HG03571 (cell line): ENCODE results near the gene KATNB1.

Experiments
- ATAC-seq: cut with Tn5 transposase; IDR thresholded peaks from one replicate; pipeline ENCODE4 v1.9.1; 2021; ENCODE audit not compliant: unreplicated experiment

The KATNB1 gene, protein sequence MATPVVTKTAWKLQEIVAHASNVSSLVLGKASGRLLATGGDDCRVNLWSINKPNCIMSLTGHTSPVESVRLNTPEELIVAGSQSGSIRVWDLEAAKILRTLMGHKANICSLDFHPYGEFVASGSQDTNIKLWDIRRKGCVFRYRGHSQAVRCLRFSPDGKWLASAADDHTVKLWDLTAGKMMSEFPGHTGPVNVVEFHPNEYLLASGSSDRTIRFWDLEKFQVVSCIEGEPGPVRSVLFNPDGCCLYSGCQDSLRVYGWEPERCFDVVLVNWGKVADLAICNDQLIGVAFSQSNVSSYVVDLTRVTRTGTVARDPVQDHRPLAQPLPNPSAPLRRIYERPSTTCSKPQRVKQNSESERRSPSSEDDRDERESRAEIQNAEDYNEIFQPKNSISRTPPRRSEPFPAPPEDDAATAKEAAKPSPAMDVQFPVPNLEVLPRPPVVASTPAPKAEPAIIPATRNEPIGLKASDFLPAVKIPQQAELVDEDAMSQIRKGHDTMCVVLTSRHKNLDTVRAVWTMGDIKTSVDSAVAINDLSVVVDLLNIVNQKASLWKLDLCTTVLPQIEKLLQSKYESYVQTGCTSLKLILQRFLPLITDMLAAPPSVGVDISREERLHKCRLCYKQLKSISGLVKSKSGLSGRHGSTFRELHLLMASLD

DNA sequence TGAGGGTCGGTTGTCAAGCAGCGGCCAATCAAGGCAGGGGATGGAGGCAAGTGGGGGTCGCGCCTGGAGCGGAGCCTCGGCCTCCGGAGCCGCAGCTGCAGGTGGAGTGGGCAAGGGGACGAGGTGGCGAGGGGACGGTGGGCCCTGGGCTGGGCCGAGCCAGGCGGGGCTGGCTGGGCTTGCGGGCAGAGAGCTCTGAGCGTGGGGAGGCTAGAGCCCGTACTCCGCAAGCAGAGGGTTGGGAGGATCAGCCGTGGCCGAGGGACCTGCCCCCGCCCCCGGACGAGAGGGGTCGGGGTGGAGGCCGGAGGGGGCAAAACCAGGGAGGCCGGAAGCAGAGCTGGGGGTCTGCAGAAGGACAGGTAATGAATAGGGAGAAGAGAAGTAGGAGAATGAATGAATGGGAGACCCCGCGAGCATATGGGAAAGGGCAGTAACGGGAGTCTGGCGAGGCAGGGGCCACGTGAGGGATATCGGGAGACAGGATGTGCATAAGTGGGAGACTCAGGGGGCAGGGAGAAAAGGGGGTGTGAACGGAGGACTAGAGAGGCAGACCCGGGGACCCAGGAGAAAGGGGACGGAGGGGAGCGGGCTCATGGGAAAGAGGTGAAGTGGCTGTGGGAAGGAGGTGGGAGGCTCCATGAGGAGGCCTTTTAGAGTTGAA is at the start of gene KATNB1:
Gene KATNB1 (plus strand): TSS at position 16 of the 664 bp plus-strand sequence. CDS start 1,474 bp downstream, outside the sequence.
- no peak for ATAC-seq

DNA sequence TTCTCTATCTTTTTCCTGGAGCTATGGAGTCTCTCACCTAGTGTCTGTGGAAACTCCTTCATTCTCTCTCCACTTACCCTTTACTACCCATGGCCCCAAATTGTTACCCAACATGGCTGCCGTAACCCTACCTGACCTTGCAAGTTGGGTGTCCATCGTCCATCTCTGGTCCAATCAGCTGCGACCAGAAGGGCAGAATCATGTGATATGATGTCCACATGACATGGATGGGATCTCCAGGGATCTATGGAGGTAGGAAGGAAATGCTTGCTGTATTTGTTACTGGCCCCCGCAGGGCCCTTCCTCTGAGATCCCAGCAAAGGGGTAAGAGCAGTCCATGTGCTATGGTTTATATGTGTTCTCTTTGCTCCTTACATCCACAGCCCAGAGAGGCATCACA is 49.0 kb upstream of the KATNB1 start:
- ATAC-seq = no peak

DNA sequence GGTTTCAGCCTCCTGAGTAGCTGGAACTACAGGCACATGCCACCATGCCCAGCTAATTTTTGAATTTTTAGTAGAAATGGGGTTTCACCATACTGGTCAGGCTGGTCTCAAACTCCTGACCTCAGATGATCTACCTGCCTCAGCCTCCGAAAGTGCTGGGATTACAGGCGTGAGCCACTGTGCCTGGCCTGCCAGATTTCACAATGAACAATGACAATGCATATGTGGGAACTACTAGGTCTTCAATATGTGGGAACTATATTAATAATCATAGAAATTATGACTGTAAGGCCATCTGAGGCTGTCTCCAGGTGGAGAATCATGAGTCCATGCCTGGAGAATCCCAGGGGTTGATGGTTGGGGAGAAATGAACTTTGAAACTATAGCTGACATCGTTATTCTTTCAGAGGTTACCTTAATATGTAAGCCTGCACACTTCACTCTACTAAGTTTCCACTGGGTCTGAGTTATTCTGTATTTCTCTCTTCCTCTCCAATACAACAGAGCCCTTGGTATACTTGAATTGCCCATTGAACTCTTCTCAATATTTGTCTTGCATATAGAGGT is 48.1 kb upstream of the KATNB1 start:
- no peak for ATAC-seq

DNA sequence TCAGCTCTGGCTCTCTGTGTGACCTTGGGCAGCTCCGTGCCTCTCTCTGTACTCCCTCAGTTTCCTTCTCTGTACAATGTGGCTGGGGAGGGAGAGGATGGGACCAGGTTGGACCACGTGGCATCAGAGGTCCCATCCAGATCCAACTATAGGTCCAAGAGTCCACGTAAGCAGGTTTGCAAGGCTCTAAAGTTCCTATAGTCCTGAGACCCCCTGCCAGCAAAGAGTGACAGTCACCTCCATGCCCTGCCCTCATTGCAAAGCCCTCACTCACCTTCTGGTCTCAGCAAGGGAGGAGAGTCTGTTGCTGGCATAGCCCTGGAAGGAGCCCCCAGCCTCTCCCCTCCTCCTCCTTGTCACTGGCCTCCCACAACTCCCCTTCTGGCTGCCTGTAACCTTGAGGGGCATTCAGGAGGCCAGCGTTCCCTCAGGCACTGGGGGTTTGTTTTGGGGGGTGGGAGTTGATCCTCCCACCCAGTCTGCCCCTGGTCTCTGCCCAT is 47.0 kb upstream of the KATNB1 start:
- ATAC-seq = no peak

DNA sequence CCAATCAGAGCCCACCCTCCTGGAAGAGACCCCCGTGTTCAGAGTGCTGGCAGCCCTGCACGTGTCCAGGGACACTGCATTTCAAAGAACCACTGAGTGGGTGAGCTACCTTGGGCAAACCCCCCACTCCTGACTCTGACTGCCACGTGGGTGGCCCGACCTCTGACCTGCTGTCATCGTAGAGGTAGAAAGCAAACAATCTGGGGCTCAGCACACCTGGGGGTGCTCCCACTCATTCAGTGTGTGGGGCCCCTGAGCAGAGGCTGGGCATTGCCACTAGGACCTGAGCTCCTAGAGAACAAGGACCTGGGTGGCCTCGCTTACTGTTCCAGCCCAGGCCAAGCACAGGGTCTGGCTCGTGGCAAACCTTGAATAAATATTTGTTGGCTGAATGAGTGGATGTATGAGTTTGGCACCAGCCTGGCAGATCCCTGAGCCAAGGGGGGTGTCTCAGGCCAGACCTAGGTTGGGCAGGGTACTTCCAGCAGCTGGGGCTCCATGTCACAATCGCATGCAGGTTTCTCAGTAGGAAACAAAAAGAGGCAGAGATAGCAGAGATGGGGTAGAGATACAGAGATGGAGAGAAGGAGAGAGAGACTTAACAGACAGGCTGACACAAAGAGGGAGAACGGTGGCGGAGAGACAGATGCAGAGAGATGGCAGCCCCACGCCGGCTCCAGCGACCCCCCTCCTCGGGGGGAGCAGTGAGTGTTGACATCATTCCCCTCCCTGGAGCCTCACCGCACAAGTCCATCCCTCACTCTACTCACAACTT is 46.4 kb upstream of the KATNB1 start:
- no peak for ATAC-seq

DNA sequence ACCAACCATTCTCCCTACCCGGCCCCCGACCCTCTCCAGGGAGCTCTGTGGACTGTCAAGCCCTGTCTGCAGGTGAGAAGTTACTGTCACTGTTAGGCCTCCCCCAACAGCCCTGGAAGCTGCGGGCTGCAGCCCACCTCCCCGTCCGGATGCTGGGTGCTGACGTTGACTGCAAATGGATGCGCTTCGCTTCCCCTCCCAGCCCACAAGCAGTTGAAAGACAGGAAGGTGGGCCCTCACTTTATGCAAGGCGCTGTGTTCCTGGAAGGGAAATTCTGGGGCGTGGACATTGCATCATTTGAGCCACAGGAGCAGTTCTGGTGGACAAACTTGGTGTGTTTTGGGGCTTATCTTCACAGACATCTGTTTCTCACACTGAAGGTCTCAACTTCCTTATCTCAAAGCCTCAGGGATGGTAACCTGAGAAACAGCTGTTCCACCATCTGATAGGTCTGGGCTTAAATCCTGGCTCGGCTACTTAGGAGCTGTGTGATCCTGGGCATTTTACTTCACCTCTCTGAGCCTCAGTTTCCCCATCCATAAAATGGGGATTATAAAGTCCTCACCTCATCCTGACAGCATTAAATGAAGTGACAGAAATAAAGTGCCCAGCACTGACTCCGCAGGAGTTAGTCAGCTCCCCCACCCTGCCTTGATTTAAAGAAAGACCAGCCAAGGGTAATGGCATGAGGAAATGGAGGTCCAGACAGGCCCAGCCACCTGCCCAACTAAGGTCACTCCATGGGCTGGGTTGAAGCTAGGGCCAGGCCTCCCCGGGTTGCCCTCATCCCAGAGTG is 45.6 kb upstream of the KATNB1 start:
- no peak for ATAC-seq

DNA sequence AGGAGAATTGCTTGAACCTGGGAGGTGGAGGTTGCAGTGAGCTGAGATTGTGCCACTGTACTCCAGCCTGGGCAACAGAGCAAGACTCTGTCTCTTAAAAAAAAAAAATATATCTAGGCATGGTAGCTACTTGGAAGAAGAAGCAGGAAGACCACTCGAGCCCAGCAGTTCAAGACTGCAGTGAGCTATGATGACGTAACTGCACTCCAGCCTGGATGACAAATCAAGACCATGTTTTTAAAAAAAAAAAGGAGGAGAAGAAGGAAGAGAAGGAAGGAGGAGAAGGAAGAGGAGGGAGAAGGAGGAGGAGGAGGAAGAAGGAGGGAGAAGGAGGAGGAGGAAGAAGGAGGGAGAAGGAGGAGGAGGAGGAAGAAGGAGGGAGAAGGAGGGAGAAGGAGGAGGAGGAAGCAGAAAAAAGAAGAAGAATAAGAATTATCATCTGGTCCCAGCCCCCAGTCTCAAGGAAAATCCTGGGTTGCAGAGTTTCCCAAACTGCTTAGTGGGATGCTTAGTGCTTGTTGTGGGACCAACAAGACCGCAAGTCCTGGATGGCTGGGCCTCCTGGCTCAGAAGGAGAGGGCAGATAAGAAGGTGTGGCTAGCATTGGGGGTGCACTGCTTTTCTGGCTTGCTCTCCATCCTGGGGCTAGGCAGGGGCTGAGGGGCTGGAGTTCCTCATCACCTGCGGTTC is 44.6 kb upstream of the KATNB1 start:
- ATAC-seq = no peak

DNA sequence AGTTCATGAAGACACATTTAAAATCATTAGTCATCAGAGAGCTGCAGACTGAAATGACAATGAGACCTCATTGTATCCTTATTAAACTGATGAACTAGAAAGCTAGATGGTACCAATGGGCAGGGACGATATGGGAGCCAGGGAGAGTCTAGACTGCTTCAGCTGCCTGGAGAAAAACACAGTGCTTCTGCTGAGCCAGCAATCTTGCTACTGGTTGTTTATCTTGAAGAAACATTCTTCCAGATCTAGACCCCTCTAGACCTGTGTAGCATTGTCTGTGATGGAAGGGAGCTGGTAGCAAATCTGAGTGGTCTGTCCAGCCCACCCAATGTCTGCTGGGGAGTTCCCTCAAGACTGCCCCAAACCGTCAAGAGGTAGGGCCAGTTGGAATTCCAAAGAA is 42.9 kb upstream of the KATNB1 start:
- ATAC-seq = no peak

DNA sequence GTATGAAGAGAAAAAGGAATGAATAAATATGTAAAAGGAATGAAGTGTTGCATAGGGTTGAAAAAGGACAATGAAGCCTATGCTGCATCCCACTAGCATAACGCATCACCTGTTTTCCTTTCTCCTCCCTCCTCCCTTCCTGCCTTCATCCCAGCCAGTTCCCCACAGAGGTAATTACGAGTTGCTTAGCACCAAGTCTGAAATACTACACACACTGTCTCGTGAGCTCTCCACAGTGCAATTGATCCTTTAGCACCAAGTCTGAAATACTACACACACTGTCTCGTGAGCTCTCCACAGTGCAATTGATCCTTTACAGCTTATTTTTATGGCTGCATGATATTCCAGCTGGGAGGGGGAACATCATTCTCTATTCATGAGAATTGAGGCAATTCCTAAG is 42.0 kb upstream of the KATNB1 start:
- ATAC-seq = no peak

DNA sequence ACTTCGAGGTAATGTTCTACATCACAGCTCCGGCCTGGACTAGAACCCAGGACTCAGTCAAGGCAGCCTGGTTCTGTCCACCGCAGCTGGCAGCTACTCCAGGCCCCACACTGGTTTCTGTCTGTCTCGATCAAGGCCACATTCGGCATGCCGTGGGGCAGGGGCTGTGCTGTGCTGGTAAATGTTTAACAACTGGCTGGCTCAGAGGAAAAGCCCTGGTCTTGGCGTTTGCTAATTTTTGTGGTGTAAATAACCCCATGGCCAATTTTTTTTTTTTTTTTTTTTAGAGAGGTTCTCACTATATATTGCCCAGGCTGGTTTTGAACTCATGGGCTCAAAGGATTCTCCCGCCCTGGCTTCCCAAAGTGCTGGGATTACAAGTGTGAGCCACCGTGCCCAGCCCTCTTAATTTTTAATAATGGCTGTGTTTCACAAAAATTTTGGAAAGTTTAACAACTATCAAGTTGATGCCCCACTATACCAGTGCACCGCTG is 41.3 kb upstream of the KATNB1 start:
- ATAC-seq = no peak

DNA sequence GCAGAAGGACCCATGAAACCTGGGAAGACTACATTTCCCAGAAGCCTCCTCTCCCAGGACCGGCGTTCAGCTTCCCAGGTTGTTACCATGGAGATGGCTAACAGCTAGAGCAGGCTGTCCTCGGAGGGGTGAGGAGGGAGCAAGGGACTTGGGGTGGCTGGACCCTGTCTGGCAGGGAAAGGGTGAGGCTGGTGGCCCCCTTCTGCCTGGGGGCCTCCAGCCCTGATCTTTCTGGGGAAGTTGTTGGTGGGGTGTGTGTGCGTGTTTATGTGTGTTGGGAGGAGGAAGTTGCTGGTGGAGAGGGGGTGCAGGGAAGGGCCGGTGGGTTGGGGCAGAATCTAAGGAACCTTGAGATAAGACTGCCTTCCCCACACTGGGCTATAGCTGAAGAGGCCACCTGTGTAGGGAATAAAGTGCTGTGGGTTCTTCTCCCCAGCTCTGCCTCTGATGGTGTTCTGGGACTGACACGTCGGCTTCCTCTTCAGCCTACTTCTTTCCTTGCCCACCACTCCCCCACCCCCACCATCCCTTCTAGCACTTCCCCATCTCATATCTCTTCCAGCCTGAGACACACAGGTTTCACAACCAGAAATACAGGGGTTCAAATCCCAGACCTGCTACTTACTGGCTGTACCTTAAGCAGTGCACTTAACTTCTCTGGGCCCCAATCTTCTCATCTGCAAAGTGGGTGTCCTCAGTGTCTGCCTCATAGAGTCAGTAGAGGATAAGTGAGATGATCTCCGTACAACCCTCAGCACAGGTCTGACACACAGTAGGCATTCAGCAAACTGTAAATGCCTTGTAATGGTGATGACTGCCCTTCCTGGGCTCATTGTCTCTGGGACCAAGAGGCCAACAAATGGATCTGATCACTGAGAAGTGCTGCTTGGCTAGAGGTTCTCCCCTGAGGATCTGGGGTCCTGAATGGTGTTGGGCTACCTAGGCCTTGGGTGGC is 40.6 kb upstream of the KATNB1 start, which contains the start of gene DRC7:
Gene DRC7 (plus strand): TSS at position 82 of the 955 bp plus-strand sequence. CDS start 3,144 bp downstream, outside the sequence.
- ATAC-seq = no peak

DNA sequence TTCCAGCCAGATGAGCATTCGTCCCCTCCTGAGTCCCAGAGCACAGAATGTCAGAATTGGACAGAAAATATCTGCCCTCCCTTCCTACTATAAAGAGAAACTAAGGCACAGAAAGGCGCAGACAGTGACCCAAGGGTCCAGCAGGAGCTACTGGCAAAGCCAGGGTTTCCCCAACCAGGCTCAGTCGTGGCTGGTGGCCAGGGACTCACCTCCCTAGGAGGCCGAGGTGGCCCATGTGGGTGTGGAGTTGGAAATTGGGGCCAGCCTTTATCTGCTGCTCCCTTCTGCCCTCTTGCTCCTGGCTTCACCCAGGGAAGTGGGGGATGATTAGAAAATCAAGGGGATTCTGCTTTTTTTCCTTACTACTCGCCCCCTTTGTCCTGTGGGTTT is 39.9 kb upstream of the KATNB1 start:
- ATAC-seq = no peak

DNA sequence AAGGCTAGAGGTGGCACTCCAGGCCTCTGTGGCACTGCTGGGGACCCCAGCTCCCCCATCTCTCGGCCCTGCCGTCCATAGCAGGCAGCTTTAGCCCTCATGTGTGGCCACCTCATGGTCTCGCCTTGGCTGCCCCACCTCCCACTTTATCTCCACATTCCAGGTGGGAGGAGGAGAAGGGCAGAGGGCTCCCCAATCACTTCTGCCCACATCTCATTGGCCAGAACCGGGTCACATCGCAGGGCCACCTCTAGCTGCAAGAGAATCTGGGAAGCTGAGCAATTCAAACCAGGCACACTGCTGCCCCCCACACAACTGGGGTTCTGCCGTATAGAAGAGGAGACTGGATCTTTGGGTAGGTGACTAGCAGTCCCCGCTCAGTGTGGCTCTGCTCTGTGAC is 39.3 kb upstream of the KATNB1 start:
- ATAC-seq = no peak

DNA sequence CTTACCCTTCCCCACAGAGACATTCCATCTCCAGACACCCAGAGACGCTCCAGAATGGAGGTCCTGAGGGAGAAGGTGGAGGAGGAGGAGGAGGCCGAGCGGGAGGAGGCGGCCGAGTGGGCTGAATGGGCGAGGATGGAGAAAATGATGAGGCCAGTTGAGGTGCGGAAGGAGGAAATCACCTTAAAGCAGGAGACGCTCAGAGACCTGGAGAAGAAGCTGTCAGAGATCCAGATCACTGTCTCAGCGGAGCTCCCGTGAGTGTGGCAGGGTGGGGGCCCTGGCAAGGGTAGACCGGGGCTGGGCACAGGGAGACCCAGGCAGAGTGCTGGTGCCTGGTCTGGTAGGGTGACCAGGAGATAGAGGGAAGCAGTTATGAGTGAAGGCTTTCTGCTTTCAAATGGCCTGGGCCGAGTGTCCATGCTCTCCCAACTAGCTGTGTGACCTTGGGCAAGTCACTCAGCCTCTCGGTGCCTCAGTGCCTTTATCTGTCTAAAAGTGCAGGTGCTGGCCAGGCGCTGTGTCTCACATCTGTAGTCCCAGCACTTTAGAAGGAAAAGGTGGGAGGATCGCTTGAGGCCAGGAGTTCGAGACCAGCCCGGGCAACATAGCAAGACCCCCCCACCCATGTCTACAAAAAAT is 37.6 kb upstream of the KATNB1 start:
- ATAC-seq = no peak

DNA sequence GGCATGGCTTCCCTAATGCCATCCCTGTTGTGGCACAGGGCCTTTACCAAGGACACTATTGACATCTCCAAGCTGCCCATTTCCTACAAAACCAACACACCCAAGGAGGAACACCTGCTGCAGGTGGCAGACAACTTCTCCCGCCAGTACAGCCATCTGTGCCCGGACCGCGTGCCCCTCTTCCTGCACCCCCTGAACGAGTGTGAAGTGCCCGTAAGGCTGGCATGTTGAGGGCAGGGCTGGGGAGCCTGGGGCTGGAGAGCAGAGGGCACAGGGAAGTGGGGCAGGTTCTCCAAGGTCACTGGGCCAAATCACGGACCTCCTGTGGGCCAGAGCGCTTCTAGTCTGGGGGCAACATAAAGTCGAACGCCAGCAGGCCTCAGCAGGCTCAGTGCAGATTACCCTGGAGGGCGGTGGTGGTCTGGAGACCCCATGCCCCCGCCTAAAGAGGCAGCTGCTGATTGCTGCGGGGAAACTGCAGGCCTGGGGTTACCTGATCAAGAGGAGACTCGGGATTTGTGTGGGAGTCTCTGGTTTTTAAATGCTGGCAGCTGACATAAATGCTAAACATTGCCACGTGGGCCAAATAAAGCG is 36.7 kb upstream of the KATNB1 start:
- ATAC-seq = no peak

DNA sequence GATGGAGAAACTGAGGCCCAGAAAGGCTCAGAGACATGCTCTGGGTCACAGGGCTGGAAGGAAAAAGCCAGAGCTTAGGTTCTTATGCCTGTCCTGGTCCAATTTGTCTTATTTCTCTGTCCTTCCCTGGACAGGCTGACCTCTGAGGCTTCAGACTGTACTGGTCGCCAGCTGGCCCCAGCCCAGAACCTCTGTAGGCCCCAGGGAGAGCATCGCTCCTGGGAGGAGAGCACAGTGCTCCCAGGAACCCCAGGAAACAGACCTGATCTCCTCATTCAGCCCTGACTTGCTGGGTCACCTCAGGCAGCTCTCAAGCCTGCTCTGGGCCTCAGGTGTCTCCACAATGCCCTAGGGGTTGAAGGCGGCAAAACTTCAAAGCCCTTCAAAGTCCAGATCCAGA is 36.1 kb upstream of the KATNB1 start:
- ATAC-seq = no peak

DNA sequence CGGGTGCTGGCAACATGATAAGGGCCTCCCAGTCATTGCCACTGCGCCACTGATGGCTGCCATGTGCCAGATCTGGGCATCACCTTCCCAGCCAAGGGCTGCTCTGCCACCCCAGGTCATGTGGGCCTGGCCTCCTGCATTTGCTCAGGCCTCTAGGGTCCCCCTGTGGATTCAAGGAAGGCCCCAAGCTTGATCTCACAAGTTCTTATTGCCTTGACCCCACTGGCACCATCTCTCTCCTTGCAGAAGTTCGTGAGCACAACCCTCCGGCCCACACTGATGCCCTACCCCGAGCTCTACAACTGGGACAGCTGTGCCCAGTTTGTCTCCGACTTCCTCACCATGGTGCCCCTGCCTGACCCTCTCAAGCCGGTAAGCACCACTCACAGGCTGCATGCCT is 35.7 kb upstream of the KATNB1 start:
- ATAC-seq = no peak
